ENCODE results near the gene ARID3A.
"Not testable (repeated sequence)": the region's sequence is repeated elsewhere in the genome, so short reads cannot be mapped to it uniquely, and the experiment has no call there.

The ARID3A gene

GRCh38 chr19:1018932-1019615 is 93.2 kb downstream of the ARID3A start:
- no peak for DNase-seq

GRCh38 chr19:1019616-1019961 is 93.8 kb downstream of the ARID3A start:
- DNase-seq: no peak

GRCh38 chr19:1019980-1020867 is 94.4 kb downstream of the ARID3A start:
- DNase-seq: no peak

- DNase-seq: peak; percentile 77
Observed at GRCh38 chr19:1020868-1021425, 95.1 kb downstream of the ARID3A start, which contains the start of gene TMEM259. Gene TMEM259 (minus strand): TSS chr19:1021123. CDS start chr19:1020996, 127 bp downstream.

- DNase-seq: not testable (repeated sequence)
Observed at GRCh38 chr19:1023883-1024188, 98.0 kb downstream of the ARID3A start.

GRCh38 chr19:1025080-1025479 is 99.2 kb downstream of the ARID3A start:
- not testable (repeated sequence) for DNase-seq

Measured in NCI-H748 treated with DMSO at 0.1 percent for 48 hours (cell line).